ENCODE results near the gene CCDC106.

CCDC106 gene

DNA sequence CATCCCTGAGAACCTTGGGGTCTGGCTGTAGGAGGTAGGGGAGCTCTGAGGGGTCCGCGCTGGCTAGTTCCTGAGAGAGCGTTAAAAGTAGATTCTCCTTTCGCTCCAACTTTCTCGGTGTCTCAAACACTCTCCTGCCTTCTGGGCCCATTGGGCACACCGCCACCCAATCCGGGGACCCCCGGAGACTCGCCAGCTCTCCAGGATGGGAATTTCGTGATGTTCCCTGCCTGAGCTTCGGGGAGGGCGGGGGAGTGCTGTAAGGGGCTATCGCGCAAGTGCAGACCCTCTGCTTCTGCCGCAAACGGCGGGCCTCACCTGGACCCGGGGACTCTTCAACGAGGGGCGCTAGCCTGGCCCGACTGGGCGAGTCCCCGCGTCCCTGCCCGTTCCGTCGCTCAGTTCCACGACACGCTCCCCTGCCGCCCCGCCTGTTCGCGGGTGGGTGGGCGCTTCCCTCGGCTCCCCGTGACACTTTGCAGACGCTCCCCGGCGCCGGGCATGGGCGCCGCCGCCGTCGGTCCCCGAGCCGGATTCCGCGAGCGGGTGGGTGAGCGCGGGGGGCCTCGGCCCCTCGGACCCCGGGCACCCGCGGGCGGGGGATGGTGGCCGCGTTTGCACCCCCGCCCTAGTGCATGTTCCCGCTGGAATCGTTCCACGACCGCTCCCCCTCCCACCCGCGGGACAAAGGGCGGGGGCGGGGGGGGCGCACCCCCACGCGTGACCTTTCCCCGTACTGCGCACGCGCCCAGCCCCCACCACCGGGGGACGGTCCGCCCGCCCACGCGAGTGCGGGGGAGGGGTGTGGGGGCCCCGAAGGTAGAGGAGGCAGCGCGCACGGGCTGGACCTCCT is at the start of gene CCDC106:
Gene CCDC106 (plus strand): TSS at position 481 of the 853 bp plus-strand sequence. CDS start 835 bp downstream, outside the sequence.
- DNase-seq (ENCODE audit: low read depth) = peak; percentile 71

DNA sequence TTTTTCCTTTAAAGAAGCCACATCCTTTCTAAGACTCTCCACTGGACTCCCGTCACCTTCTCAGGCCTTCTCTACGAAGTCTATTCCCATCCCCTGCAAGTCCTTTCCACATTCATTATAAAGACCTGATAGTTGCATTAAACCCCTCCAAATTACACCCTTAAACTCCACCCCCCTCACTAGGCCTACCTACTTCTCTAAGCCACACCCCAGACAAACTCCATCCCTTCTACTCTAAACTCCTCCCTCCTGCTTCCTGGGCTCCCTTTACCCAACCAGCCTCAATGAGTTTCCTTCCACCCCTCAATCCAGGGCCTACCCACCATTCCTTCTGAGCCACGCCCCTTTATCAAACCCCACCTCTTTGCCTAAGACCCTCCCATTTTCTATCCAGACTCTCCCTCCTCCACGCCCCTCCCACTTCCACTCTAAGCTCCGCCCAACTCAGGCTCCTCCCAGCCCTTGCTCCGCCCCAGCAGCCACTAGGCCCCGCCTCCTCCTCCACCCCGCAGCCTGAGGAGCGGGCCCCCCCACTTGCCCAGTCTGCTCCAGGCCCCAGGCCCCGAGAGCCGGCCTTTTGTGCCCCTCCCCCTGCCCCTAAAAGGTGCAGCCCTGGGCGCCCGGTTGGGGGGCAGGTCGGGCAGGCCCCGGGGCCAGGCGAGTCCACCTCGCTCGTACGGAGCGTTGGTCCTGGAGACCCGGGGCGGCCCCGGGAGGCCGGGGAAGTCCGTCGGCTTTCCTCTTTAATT is 49.1 kb upstream of the CCDC106 start:
- peak; percentile 92 for DNase-seq (ENCODE audit: low read depth)

DNA sequence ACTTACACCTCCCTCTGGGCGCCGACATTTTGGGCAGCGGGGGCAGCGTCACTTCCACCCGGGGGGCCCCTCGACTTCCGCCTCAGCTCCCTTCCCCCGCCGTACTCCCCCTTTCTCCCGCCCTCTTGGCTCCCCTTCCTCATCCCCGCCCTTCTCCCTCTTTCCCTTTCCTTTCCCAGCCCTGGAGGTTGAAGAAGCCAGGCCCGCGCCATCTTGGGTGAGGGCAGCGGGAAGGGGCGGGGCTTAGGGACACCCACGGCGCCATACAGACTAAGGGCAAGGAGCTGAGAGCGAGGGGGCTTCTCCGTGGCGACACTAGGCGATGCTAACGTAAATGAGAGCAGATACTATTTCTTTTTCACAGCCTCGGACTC is 48.6 kb upstream of the CCDC106 start, which contains the start of gene FIZ1:
Gene FIZ1 (minus strand): TSS at position 50 of the 374 bp plus-strand sequence. CDS start 1,652 bp downstream, outside the sequence.
- peak; percentile 98 for DNase-seq (ENCODE audit: low read depth)

DNA sequence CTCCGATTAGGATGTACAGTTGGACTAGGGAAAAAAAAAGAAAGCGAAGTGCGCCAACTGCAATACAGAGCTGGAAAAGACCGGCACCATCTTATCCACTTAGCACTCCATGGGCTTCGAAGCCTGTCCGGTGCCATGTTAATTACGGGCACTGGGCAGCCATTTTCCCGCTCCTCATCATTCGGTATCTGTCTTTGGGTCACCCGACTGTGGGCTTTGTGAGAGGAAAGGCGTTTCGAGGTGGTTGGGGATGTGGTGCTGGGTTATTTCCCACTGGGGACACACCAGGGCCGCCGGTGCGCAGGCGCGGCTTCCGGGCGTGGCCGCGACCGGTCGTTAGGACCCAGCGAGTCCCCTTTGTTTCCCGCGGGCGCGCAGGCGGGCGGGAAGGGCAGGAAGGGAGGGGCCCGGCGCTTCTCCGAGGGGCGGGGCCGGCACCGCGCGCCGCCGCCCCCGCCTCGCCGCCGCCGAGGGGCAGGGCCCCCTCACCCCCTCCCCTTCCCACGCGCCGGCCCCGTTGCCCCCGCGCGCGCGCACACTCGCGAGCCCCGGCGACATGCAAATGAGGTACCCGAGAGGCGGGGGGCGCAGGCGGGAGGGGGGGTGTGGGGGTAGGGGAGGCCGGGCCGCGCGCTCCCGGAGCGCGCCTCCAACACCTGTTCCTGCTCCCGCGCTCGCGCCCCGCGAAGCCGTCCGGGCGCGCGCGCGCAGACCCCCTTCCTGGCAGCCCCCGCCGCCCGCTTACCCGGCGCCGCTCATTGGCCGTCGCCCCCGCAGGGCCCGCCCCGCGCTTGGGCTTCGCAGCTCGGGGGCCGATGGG is 48.0 kb upstream of the CCDC106 start, which contains the start of gene ZNF524:
Gene ZNF524 (plus strand): TSS at position 447 of the 820 bp plus-strand sequence. CDS start 1,825 bp downstream, outside the sequence.
- DNase-seq (ENCODE audit: low read depth) = peak; percentile 84

DNA sequence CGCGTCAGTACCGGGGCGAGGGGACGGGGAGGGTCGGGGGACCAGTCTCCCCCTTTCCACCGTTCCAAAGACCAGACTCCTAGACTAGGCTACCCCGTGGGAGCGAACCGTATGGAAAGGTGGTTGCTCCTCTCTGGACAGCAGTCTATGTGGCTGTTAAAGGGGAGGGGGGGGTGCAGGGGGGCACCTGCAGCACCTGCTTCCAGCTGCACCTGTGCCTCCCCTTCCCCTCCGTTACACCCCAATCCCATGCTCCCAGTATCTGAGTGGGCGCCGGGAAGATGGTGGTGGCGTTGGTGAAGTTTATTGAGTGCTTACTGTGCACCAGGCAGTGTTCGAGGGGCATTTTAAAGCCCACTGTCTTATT is 47.4 kb upstream of the CCDC106 start:
- DNase-seq (ENCODE audit: low read depth) = no peak

DNA sequence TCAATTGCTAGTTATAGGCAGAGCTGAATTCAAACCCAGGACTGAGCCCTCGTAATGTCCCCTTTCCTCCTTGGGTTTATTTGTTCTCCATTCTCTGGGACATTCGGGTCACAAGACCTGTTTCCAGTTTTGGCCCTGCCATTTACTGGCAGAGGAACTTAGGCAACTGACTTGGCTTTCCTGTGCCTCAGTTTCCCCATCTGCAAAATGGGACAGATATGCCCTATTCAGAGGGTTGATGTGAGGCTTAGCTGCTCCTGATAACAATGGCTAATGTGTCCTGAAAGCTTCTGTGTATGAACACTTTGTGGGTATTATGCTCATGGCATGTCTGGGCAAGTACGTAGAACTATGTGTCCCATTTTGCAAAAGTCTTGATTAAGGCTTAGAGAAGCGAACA is 46.9 kb upstream of the CCDC106 start:
- no peak for DNase-seq (ENCODE audit: low read depth)

DNA sequence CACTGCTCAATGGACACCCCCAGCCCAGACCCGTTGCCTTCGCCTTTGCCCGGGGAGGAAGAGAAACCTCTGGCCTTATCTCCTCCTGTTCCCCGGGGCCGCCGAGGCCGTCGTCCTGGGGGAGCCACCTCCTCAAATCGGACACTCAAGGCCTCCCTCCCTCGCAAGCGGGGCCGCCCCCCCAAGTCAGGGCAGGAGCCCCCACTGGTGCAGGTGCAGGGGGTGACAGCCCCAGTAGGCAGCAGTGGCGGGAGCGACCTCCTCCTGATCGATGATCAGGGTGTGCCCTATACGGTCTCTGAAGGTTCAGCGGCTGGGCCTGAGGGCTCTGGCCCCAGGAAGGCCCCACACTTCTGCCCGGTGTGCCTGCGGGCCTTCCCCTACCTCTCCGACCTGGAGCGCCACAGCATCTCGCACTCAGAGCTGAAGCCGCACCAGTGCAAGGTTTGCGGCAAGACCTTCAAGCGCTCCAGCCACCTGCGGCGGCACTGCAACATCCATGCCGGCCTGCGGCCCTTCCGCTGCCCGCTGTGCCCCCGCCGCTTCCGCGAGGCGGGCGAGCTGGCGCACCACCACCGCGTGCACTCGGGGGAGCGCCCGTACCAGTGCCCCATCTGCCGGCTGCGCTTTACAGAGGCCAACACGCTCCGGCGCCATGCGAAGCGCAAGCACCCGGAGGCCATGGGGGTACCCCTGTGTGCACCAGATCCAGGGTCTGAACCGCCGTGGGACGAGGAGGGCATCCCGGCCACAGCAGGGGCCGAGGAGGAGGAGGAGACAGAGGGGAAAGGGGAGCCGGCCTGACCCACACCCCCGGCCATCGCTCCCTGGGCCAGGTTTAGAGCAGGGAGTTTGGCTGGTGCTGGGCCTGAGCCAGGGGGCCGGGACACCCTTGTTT is 45.7 kb upstream of the CCDC106 start:
- no peak for DNase-seq (ENCODE audit: low read depth)

DNA sequence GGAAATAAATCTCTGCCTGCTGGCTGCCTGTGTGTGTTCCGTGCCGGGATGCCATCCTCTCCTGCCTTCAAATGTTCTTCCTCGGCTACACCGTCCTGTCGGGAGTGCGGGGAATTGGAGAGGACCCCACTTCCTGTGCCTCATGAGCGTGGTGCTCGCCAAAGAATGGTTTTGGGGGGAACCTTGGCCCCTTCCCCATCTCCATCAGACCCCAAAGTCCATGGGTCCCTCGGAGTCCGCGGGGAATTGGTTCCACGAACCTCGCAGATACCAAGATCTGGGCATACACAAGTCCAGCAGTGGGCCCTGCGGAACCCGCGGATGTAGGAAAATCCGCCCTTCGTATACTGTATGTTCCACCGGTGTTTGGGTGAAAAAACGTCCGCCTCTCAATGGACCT is 44.9 kb upstream of the CCDC106 start:
- DNase-seq (ENCODE audit: low read depth) = no peak

DNA sequence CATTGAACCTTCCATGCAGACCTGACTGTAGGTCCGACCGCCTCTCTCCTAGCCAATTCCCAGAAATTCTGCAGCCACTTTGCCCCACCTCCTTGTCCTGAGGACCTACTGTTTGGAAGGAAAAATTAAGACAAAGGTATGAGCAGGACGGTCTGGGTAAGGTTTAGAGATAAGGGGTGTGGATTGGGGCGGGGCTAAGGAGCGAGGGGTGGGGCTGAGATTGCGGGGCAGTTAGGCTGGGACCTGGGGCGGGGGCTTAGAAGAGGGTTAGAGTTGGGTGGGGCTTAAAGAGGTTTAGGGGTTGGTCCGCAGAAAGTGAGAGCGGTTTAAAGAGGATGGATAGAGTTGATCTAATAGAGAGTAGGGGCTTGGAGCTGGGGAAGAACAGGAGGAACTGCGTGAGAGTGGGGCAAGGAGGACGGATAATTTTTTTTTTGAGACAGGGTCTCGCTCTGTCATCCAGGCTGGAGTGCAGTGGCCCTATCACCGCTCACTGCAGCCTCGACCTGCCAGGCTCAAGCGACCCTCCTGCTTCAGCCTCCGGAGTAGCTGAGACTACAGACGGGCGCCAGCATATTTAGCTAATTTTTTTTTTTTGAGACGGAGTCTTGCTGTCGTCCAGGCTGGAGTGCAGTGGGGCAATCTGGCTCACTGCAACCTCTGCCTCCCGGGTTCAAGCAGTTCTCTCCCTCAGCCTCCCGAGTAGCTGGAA is 44.3 kb upstream of the CCDC106 start:
- DNase-seq (ENCODE audit: low read depth) = no peak

DNA sequence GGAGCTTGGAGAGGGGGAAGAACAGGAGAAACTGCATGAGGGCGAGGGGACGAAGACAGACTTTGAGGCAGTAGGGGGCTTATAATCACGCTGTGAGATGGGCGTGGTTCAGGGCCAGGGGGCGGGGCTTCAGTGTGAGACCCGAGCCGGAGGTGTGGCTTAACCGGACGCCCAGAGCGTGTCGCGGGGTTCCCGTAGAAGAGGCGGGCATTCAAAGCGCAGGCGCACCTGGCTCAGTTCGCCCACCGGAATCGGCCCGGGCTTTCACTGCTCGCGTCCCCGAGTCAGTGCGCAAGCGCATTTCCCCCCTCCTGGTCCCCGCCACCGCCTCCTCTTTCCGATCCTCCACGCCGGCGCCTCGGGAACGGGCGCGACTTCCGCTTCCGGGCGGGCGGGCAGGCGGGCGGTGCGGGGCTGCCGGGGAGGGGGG is 42.8 kb upstream of the CCDC106 start:
- DNase-seq (ENCODE audit: low read depth) = peak; percentile 97

DNA sequence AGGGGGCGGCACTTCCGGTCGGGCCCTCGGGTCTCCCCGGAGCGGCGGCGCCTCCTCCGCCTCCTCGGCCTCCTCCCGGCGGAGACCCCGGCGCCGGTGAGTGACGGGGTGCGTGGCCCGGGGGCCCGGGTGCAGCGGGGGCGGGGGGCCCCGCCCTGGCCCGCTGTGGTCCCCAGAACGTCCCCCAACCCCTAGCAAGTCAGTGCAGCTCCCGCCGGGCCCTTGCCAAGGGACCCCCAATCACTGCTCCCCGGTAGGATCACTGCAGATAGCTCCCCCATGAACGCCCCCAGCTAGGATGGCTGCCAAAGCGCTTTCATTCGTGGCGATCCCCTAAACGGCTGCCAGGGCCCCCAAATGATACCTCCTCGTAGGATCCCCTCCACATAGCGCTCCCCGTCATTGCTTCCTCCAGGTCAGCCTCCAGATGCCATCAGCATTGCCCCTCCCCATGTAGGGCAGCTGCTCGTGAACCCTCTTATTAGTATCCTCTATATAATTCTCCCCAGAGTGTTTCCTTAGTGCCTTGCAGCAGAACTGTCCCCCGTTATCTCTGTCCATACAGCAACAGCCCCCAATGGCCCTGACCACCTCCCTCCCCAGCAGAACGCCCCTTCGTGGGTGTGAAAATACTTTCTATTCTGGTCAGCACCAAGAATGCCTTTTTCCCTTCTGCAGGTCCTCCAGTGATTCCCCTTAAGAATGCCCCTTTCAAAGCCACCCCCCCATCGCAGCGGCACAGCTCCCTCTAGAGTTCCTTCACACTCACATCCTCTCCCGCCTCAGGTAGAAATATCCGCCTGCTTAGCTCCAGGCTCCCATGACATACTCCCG is 42.2 kb upstream of the CCDC106 start, which contains the start of gene ZNF865:
Gene ZNF865 (plus strand): TSS at position 11 of the 834 bp plus-strand sequence. CDS start 7,972 bp downstream, outside the sequence.
- peak; percentile 91 for DNase-seq (ENCODE audit: low read depth)

DNA sequence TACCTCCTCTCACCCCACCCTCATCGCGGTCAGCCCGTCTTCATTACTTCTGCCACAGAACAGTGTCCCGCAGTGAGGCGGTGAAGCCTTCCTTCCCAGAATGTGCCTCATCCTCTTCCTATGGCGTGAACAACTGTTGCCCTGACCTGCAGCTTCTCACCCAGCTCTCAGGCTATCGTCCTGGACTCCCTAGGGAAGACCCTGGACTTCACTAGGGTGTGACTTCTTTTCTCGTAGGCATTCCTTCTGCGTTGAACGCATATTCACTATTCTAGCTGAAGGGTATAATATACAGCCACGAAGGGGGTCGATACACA is 41.6 kb upstream of the CCDC106 start:
- no peak for DNase-seq (ENCODE audit: low read depth)

DNA sequence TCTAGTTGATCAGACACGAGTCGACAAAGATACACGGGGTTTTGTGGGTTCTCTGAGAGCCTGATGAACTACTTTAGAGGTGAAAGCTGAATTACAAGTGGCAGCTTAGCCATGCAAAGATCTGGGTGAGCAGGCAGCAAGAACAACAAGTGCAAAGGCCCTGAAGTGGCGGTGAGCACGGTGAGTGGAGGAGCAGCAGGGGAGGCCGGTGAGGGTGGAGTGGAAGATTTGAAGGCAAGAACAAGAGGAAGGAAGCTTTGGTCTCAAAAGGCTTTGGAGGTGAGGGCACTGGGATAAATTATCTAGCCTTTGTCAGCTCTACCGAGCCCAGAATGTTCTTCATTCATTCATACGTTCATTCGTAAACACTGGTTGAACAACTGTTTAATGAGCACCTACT is 41.2 kb upstream of the CCDC106 start:
- no peak for DNase-seq (ENCODE audit: low read depth)

DNA sequence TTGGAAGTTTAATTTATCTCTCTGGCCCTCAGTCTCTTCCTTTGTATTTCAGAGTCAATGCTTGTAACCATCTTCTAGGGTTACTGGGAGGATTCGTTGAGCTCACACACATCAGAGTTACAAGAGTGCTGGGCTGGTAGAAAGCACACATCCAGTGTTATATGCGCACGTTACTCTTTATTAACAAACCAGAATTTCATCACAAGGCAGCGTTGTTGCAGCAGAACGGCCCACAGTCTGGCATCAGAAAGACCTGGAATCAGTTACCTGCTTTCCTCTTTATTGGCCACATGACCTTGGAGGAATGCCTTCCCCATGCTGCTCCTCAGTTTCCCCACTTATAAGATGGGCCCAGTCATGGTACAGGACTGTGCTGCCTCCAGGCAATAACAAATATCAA is 38.7 kb upstream of the CCDC106 start:
- DNase-seq (ENCODE audit: low read depth) = no peak

DNA sequence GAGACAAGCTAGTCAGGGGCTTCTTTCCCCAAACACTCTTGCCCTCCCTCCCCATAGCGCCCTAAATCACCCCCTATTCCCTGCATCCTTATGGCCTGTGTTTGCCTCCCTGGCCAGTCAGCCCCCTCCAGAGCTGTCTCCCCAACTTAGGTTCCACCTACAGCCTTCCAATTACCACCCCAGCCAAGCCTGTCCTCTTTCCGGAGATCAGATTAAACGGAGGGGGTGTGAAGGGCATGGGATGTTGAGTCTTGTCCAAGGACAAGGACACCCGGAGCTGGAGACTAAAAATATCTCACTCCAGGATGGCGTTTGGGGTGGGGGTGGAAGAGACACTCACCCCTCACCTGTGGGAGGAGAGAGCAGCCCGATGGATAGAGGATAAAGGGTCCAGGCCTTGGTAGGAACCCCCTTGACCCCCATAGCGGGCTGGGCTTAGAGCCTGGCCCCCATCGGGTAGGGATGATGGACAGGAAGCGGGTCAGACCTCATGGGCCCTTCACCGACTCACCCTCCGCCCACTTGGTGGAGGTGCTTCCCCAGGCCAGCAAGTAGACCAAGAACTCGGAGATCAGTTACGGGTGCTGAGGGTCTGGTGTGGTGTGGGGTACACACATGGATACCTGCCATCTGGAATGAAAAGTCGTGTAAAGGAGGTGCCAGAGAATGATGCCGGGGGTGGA is 36.6 kb upstream of the CCDC106 start:
- DNase-seq (ENCODE audit: low read depth) = no peak

DNA sequence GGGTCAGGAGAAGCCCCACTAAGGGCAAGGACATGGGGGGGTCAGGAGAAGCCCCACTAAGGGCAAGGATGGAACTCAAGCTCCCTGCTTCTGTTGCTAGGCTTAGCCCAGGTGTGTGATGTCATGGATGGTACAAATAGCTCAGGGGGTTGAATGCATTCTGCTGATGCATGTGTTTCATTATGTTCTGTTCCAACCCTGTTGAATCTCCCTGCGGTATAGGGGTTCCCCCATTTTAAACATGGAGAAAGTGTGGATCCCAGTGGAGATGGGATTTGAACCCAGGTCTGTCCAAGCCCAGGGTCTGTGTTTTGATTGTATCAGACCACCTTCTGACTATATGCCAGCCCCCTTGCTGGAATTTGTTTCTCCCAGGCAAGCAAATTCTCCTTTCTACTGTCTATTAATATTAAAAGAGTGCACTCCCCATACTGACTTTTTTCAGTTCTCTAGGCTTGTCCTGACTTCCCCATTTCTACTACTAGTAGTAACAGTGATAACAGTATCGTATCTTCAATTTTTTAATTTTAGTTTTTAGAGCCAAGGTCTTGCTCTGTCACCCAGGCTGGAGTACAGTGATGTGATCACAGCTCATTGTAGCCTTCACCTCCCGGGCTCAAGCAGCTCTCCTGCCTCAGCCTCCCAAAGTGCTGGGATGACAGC is 35.9 kb upstream of the CCDC106 start:
- no peak for DNase-seq (ENCODE audit: low read depth)

DNA sequence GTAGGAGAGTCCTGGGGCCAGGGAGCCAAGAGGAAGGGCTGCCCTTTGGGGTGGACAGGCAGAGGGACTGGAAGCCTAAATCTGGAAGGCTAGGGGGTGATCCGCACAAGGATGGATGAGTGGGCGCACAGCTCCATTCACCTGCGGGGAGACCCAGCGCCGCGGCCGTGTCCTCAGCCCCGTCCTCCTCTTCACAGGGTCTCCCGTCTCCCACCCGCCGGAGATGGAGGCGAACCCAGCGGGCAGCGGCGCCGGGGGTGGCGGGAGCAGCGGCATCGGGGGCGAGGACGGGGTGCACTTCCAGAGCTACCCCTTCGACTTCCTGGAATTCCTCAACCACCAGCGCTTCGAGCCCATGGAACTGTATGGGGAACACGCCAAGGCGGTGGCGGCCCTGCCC is 34.6 kb upstream of the CCDC106 start:
- no peak for DNase-seq (ENCODE audit: low read depth)

DNA sequence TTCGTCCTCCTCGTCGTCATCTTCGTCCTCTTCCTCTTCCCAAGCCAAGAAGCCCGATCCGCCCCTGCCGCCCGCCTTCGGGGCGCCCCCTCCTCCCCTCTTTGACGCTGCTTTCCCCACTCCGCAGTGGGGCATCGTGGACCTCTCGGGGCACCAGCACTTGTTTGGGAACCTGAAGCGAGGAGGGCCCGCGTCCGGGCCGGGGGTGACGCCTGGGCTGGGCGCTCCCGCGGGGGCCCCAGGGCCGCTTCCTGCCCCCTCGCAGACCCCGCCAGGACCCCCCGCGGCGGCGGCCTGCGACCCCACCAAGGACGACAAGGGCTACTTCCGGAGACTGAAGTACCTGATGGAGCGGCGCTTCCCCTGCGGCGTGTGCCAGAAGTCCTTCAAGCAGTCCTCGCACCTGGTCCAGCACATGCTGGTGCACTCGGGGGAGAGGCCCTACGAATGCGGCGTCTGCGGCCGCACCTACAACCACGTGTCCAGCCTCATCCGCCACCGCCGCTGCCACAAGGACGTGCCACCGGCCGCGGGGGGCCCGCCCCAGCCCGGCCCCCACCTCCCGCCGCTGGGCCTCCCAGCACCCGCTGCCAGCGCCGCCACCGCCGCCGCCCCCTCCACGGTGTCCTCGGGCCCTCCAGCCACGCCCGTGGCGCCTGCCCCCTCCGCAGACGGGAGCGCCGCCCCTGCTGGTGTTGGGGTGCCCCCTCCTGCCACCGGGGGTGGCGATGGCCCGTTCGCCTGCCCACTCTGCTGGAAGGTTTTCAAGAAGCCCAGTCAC is 33.9 kb upstream of the CCDC106 start:
- DNase-seq (ENCODE audit: low read depth) = no peak
